GM12873 (cell line): Measurements from ENCODE around the gene FOXB1.
A peak's percentile ranks its signal among the peaks of the same experiment; 100 is the strongest.

Experiments used
- TF ChIP-seq, protein P1 (sequence below): IDR thresholded peaks from 2 replicates; pipeline ENCODE4 v1.5.1; 2012; ENCODE audit warnings: low read depth, mild to moderate bottlenecking, moderate library complexity, low read length, control low read depth; ENCODE audit not compliant: insufficient read depth; ENCODE audit errors: missing control alignments

FOXB1 gene

DNA sequence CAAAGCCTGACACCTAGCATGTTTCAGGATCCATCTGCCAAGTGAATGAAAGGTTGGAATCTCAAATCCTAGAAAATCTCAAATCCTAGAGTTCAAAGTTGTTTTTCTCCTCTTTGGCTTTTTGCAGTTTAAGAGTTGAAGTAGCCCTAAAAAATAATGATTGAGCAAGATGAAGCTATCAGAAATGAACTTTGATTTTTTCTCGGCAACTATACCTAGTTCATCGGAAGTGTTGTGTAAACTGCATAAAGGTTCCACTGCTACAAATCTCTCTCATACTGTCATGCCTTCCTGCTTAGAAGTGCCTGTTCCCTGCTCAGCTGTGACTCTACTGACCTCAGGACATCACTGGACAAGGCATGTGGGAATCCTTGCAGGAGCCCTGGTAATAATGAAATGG lies 35.8 kb upstream of the FOXB1 start:
- TF ChIP-seq, protein P1, sequence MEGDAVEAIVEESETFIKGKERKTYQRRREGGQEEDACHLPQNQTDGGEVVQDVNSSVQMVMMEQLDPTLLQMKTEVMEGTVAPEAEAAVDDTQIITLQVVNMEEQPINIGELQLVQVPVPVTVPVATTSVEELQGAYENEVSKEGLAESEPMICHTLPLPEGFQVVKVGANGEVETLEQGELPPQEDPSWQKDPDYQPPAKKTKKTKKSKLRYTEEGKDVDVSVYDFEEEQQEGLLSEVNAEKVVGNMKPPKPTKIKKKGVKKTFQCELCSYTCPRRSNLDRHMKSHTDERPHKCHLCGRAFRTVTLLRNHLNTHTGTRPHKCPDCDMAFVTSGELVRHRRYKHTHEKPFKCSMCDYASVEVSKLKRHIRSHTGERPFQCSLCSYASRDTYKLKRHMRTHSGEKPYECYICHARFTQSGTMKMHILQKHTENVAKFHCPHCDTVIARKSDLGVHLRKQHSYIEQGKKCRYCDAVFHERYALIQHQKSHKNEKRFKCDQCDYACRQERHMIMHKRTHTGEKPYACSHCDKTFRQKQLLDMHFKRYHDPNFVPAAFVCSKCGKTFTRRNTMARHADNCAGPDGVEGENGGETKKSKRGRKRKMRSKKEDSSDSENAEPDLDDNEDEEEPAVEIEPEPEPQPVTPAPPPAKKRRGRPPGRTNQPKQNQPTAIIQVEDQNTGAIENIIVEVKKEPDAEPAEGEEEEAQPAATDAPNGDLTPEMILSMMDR, result no peak

DNA sequence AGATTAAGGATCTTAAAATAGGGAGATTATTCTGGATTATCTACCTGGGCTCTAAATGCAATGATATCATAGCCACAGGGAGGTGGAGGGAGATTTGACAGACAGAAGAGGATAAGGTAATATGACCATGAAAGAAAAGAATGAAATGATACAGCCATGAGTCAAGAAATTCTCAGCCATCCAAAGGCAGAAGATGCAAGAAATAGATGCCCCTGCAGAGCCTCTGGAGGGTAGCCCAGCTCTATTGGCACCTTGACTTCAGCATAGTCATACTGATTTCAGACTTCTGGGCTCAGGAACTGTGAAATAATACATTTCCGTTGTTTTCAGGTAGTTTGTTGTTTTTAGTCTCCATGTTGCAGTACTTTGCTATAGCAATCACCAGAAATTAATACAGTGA lies 31.9 kb upstream of the FOXB1 start:
- TF ChIP-seq, protein P1, result no peak

DNA sequence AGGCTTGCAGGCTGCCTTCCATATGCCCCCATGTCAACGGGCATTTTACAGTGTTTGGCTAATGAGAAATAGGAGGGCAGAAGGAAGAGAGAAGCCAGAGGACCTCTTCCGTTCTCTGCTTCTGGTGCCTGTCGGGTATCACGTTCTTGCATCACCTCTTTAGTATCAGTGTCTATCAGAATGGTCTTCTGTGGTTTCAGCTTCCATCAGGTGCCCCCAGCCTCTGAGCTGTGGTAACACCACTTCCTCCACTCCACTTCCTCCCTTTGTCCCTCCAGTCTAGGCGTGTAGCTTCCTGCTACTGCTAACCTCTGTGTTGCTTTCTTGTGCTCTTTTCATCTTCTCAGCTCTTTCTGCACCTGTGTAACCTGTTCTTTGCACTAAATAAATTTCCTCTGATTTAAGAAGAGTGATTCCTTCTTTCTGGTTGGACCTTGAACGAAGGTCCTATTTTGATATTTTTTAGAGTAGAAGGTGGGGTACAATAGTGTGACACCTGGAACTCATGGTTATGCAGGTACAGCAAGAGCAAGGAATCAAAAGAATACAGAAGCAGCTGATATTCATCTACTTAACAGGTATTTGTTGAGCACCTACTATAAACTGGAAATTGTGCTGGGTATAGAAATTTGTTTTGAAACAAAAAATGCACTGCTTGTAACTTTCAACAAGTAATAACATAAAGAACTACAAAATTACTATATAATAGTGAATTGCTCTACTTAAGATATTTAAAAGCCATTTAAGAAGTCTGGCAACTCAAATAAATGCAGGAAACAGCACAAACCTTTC lies 27.4 kb upstream of the FOXB1 start:
- TF ChIP-seq, protein P1, result no peak

DNA sequence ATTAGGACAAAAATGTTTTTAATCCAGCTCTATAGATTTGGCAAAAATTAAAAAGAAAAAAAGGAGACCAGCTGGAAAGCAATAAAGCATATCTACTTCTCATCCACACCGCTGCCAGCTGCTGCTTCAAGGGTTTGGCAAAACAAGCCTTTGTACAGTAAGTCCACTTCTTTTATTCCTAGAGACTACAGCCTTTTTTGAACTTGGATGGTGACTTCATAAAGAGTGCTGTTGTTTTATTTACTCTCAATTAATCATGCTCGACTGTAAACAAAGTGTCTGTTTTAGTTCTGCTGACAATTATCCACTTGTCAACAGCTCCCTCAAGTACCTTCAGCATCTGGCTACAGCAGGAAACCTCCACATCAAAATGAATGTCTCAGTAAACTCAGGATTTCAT lies 12.3 kb upstream of the FOXB1 start:
- TF ChIP-seq, protein P1, result no peak

DNA sequence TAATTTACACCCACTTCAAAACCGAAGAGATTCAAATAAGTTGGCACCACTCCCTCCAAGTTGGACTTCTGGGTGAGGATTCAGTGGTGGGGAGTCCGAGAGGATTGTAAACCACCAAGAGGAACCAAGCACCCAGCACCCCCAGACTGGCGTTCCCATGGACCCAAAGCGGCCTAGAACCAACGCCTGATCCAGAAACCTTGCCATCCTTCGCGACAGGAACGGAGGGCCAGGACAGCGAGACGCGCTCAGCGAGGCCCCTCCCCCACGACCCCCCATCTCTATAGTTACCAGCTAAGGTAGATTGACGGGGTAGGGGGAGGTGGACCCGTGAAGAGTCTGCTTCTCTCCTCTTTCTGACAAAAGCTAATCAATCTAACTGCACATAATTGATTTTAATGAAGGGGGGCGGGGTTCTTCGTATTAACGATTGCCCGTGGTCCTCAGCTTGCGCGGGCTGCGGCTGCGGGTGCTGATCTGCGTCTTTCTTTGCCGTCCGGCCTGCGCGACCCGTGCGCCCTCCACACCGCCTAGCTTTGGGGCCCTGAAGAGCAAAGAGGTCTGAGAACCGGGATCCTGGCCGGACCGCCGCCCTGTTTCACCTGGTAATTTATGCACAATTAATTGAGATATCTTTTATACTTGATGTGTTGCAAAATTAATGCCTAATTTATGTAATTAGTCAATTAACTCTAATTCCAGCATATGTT lies 10.9 kb upstream of the FOXB1 start:
- TF ChIP-seq, protein P1, result no peak

DNA sequence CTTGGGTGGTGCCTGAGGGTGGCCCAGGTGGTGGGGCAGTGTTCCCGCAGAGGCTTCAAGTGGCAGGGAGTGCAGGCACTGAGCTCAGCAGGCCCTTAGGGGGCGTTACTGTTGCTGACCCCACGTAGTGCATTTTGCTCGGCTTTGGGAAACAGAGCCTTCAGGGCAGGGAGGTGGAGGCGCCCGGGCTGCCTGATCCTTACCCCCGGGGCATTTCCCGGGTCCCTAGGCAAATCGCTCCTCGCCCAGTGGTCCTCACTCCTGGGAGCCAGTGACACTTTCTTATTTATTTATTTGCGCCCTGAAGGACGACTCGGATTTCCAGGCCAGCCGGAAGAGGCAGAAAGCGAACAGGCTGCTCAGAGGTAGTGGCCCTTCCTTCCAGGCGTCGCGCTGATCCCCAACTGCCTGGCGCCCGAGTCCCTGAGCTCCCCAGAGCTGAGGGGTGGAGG lies 10.1 kb upstream of the FOXB1 start:
- TF ChIP-seq, protein P1, result peak; percentile 15

DNA sequence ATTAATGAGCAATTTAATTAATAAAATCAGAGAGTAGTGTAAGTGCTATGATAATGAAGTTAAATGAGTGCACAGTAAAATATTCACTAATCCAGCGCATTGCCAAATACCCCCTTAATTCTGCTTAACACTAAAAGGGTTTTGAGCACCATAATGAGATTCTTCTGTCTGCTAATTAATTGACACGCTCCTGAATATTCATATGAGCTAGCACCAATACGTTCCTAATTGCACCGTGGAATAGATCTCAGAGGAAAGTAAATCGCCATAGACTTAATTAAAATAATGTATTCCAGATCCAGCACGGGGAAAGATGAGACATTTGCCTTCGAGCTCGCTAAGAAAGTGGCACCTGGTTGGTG lies 9.6 kb upstream of the FOXB1 start:
- TF ChIP-seq, protein P1, result no peak
